H1 (cell line): Measurements from ENCODE around the gene RAB3A.

ENCODE experiments used
- CHD2 ChIP-seq: IDR thresholded peaks from 2 replicates; pipeline ENCODE4 v1.6.1; 2012; ENCODE audit warnings: low read length, improper control_type of control experiment
- CREB1 ChIP-seq: IDR thresholded peaks from 2 replicates; pipeline ENCODE4 v1.6.1; 2012; ENCODE audit warnings: inconsistent platforms
- CTCF ChIP-seq, 3 experiments: IDR thresholded peaks; 1 replicate in 2 of 3; 2 replicates in 1 of 3; pipeline versions ENCODE4 v1.5.1 to v1.6.1; 2011; ENCODE audit warnings: low read length in 3 of 3, mild to moderate bottlenecking in 3 of 3, inconsistent platforms in 2 of 3, low read depth in 1 of 3, moderate library complexity in 1 of 3; ENCODE audit not compliant: insufficient read depth in 1 of 3; ENCODE audit errors: control extremely low read depth in 1 of 3
- EZH2 ChIP-seq: fragments of 200-600 bp; sonication (generic); IDR thresholded peaks from 2 replicates; pipeline ENCODE4 v1.7.1; 2012; ENCODE audit warnings: low read depth, mild to moderate bottlenecking, moderate library complexity, low read length, inconsistent platforms; ENCODE audit not compliant: severe bottlenecking
- NANOG ChIP-seq: IDR thresholded peaks from 2 replicates; pipeline ENCODE4 v1.6.1; 2011; ENCODE audit warnings: low read length, low read depth, mild to moderate bottlenecking, inconsistent platforms; ENCODE audit not compliant: insufficient read depth, poor library complexity, severe bottlenecking
- POLR2A ChIP-seq, 2 experiments: IDR thresholded peaks; 1 replicate in 1 of 2; 2 replicates in 1 of 2; pipeline ENCODE4 v1.6.1; 2011; ENCODE audit warnings: low read depth in 2 of 2, low read length in 2 of 2, mild to moderate bottlenecking in 2 of 2; ENCODE audit errors: control extremely low read depth in 1 of 2
- SAP30 ChIP-seq: fragments of 300-600 bp; sonication (generic); IDR thresholded peaks from 2 replicates; pipeline ENCODE4 v1.7.1; 2012; ENCODE audit warnings: low read length, moderate library complexity, mild to moderate bottlenecking, inconsistent platforms; ENCODE audit not compliant: insufficient read depth, insufficient replicate concordance
- SIN3A ChIP-seq, 2 experiments: IDR thresholded peaks in 1 of 2; conservative IDR thresholded peaks in 1 of 2; 2 replicates each; pipeline ENCODE4 v1.6.1; 2011 to 2012; ENCODE audit warnings: low read length in 2 of 2, improper control_type of control experiment in 1 of 2, low read depth in 1 of 2, mild to moderate bottlenecking in 1 of 2
- SP1 ChIP-seq: IDR thresholded peaks from 2 replicates; pipeline ENCODE4 v1.6.1; 2011; ENCODE audit warnings: low read depth, low read length
- TAF1 ChIP-seq: IDR thresholded peaks from 2 replicates; pipeline ENCODE4 v1.6.1; 2011; ENCODE audit warnings: mild to moderate bottlenecking, low read depth, low read length
- ZNF274 ChIP-seq: IDR thresholded peaks from 2 replicates; pipeline ENCODE4 v1.7.0; 2012; ENCODE audit warnings: low read length, borderline replicate concordance; ENCODE audit errors: extremely low read depth

GRCh38 chr19:18208098-18208951 is 4.5 kb upstream of the RAB3A start:
- peak; percentile 41 to 82 (median 71) for TF ChIP-seq CTCF (IDR thresholded peaks at IDR 0.05; ENCODE audit: control extremely low read depth in 1 of 3, insufficient read depth in 1 of 3, low read depth in 1 of 3, low read length in 3 of 3)
- TF ChIP-seq SIN3A (conservative IDR thresholded peaks at IDR 0.05 in 1 of 2, IDR thresholded peaks at IDR 0.05 in 1 of 2; ENCODE audit: low read depth in 1 of 2, low read length in 2 of 2): no peak
- no peak for TF ChIP-seq POLR2A (IDR thresholded peaks at IDR 0.05; ENCODE audit: control extremely low read depth in 1 of 2, low read depth in 2 of 2, low read length in 2 of 2)
- no peak for TF ChIP-seq TAF1
- TF ChIP-seq CREB1: no peak
- TF ChIP-seq EZH2: no peak
- no peak for TF ChIP-seq SAP30
- TF ChIP-seq SP1: no peak
- TF ChIP-seq ZNF274: no peak
- no peak for TF ChIP-seq NANOG
- no peak for TF ChIP-seq CHD2
